GM06990 (cell line): Measurements from ENCODE around the gene ELL.

Source experiments
- DNase-seq: peaks from one replicate; pipeline ENCODE4 v3.0.0-alpha.2; 2011; ENCODE audit not compliant: insufficient read length; ENCODE audit errors: extremely low read depth
- H3K27me3 ChIP-seq: replicated peaks from 2 replicates; pipeline ENCODE4 v1.6.0; 2011; ENCODE audit warnings: low read length; ENCODE audit not compliant: control insufficient read depth, insufficient read depth
- H3K36me3 ChIP-seq: 2 replicates; pipeline ENCODE4 v1.5.1; 2011; ENCODE audit warnings: low read length; ENCODE audit not compliant: control insufficient read depth, insufficient read depth
- H3K4me3 ChIP-seq: replicated peaks from 2 replicates; pipeline ENCODE4 v1.5.1; 2011; ENCODE audit warnings: low read depth, mild to moderate bottlenecking, control low read depth, low read length
- TF ChIP-seq, protein P1 (sequence below): IDR thresholded peaks from 2 replicates; pipeline ENCODE4 v1.5.1; 2011; ENCODE audit warnings: low read length, control low read depth, mild to moderate bottlenecking, inconsistent platforms; ENCODE audit not compliant: insufficient read depth, poor library complexity, severe bottlenecking

ELL gene

DNA sequence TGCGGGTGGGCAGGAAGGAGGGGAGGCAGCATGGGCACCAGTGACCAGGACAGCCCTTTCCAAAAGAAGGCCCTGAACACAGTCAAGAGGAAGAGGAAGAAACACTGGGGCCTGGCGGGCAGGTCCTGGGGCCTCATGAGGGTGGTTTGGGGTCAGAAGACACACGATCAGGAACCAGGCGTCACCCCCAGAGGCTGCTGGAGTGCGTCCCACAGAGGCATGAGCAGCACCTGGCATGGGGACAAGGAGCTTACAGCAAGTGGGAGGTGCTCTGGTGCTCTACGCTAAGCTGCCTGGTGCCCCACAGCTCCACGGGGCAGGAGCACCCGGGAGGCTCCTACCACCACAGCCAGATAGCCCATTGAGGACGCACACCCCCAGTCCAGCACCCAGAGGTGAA, 20.0 kb downstream of the ELL start:
- DNase-seq, result no peak
- peaks cover 2% of the 10 kb centered on the region for H3K36me3 ChIP-seq
- H3K27me3 ChIP-seq, result no peaks in the 10 kb centered on the region

DNA sequence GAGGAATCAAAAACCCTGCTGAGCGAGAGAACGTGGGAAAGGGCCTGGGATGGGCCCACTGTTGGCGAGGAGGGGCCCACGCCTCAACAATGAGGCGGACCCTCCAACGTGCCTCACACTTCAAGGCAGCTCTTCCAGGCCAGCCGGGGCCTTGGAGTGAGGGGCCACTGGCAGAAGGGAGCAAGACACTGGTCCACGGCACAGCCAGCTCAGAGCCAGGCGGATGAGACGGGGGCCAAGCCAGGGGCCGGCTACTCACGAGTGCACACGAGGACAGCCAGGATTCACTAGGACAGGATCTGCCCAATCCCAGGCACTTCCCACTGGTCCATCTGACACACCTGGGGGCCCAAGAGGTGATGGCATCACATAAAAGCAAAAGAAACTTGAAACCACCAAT, 20.5 kb downstream of the ELL start:
- no peak for DNase-seq
- H3K4me3 ChIP-seq, result no peak overlapping the region
- TF ChIP-seq, protein P1, sequence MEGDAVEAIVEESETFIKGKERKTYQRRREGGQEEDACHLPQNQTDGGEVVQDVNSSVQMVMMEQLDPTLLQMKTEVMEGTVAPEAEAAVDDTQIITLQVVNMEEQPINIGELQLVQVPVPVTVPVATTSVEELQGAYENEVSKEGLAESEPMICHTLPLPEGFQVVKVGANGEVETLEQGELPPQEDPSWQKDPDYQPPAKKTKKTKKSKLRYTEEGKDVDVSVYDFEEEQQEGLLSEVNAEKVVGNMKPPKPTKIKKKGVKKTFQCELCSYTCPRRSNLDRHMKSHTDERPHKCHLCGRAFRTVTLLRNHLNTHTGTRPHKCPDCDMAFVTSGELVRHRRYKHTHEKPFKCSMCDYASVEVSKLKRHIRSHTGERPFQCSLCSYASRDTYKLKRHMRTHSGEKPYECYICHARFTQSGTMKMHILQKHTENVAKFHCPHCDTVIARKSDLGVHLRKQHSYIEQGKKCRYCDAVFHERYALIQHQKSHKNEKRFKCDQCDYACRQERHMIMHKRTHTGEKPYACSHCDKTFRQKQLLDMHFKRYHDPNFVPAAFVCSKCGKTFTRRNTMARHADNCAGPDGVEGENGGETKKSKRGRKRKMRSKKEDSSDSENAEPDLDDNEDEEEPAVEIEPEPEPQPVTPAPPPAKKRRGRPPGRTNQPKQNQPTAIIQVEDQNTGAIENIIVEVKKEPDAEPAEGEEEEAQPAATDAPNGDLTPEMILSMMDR, result no peak
- peaks cover 2% of the 10 kb centered on the region for H3K36me3 ChIP-seq
- H3K27me3 ChIP-seq, result no peaks in the 10 kb centered on the region

More for the DNA sequence above, 20.0 kb downstream of the ELL start:
- H3K4me3 ChIP-seq, result no peak overlapping the region
- TF ChIP-seq, protein P1, result no peak

DNA sequence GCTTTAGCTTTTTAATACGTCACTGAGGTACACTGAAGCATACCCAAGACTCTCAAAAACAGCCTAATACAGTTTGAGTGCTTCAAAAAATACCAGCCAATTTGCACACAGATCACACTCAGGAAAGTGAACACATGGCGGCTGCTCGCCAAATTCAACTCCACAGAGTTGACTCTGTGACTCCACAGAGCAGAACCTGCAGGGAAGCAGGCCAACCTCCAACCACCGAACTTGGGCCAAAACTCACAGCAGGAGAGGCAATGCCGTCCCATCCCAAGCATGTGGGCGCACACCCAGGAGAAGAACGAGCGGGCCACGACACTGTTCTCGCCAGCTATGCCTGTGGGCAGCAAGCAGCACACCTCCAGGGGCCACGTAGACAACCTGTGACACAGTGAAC, 21.1 kb downstream of the ELL start:
- Histone ChIP-seq H3K27me3 (no peaks in the 10 kb centered on the region), H3K4me3 (no peak overlapping the region), H3K36me3 (peaks cover 2% of the 10 kb centered on the region)
- TF ChIP-seq, protein P1, result no peak
- DNase-seq, result no peak

DNA sequence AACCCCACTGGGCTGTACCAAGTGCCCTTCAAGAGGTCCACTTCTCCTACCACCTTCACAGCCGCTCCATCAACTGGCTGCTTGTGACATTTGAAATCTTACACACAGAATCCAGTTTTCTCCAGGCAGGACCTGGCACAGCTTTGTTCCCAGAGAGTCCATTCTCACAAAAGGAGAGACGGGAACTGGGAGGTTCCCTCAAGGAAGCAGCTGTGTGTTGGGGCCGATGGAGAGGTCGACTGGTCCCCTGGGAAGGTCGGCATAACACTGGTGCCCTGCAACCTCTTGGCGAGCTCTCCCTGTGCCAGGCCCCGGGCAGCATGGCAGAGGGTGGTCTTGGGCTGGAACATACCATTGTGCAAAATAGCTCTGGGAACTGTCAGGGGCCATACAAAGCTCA, 21.5 kb downstream of the ELL start:
- H3K36me3 ChIP-seq, result peaks cover 2% of the 10 kb centered on the region; the same call in 1 of the 2 replicates
- no peak overlapping the region for H3K4me3 ChIP-seq
- no peaks in the 10 kb centered on the region for H3K27me3 ChIP-seq
- DNase-seq, result no peak
- TF ChIP-seq, protein P1, result no peak

DNA sequence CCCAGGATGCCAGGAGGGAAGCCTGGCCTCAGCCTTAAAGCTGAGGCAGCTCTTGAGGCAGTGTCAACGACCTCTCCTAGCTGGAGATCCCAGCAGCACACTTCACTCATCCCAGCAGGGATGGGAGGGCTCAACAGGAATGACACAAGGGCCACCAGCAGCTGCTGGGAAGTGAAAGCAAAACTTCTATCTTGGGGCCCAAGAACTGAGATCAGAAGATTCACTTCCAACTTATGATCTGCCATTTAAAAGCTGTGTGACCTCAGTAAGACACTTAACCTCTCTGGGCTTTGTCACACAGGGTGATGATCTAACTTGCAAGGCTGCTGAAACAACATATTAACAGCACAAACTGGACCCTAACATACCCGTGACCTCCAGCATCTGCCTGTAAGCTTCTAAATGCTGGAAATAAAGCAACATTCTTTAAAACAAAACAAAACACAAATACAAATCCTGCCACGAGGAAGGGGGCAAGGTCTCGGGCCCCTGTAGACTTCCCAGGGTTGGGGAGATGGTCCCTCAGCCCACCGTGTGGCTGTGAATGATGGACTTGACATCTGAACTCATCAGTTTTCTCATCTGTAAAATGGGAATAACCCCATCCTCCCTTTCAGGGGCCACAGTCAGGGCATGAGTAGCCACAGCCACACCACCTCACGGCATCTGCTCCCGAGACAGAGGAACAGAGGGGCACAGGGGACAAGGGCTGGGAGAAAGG, 22.7 kb downstream of the ELL start:
- H3K4me3 ChIP-seq, result no peak overlapping the region
- H3K36me3 ChIP-seq, result peaks cover 2% of the 10 kb centered on the region; the same call in 1 of the 2 replicates
- no peak for DNase-seq
- TF ChIP-seq, protein P1, result no peak
- no peaks in the 10 kb centered on the region for H3K27me3 ChIP-seq

DNA sequence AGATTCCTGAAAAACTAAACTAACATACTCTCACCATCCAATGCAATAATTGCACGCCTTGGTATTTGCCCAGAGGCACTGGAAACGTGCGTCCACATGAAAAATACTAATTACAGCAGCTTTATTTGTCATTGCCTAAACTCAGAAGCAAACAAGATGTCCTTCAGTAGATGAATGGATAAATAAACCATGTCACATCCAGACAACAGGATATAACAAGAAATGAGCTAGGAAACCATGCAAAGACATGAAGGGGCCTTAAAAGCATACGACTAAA, 25.0 kb downstream of the ELL start:
- TF ChIP-seq, protein P1, result no peak
- no peak for DNase-seq
- peaks cover 2% of the 10 kb centered on the region; the same call in 1 of the 2 replicates for H3K36me3 ChIP-seq
- H3K27me3 ChIP-seq, result no peaks in the 10 kb centered on the region
- no peak overlapping the region for H3K4me3 ChIP-seq
